Mucosa of rectum (tissue), 2 donors: ENCODE data around the gene MSANTD4.
"Not testable (repeated sequence)": the region's sequence is repeated elsewhere in the genome, so short reads cannot be mapped to it uniquely, and the experiment has no call there.

Source experiments
- H3K27ac ChIP-seq, 2 donors: one replicate each; pipeline ENCODE4 v1.7.0; 2013; ENCODE audit warnings: inconsistent platforms in 2 of 2, low read depth in 2 of 2, low read length in 2 of 2
- H3K27me3 ChIP-seq, 2 donors: one replicate each; pipeline ENCODE4 v1.7.0; 2013; ENCODE audit warnings: low read length in 2 of 2; ENCODE audit not compliant: control insufficient read depth in 2 of 2, insufficient read depth in 2 of 2
- H3K36me3 ChIP-seq, 2 donors: one replicate each; pipeline ENCODE4 v1.7.0; 2013; ENCODE audit warnings: low read length in 2 of 2; ENCODE audit not compliant: control insufficient read depth in 2 of 2, insufficient read depth in 2 of 2
- H3K4me1 ChIP-seq, 2 donors: one replicate each; pipeline ENCODE4 v1.7.0; 2013; ENCODE audit warnings: low read length in 2 of 2, mild to moderate bottlenecking in 1 of 2; ENCODE audit not compliant: control insufficient read depth in 2 of 2, insufficient read depth in 2 of 2
- H3K4me3 ChIP-seq, 2 donors: one replicate each; pipeline ENCODE4 v1.7.0; 2013; ENCODE audit warnings: low read length in 2 of 2
- H3K9ac ChIP-seq, 2 donors: one replicate each; pipeline ENCODE4 v1.7.0; 2013; ENCODE audit warnings: low read length in 2 of 2, low read depth in 1 of 2, mild to moderate bottlenecking in 1 of 2
- H3K9me3 ChIP-seq, 2 donors: one replicate each; pipeline ENCODE4 v1.7.0; 2013; ENCODE audit warnings: low read length in 2 of 2; ENCODE audit not compliant: control insufficient read depth in 2 of 2
- donor health status: healthy.
- donor health status: Normal muscosa, but diverticular disease.

The MSANTD4 gene

GRCh38 chr11:106021967-106022794 is at the start of gene MSANTD4:
Gene MSANTD4 (minus strand): TSS chr11:106022240. CDS start chr11:106010917, 11,323 bp downstream.
- Histone ChIP-seq H3K27ac (peak within 1 kb of the TSS; percentile 72 to 79), H3K36me3 (no peaks in the 10 kb centered on the region), H3K9me3 (no peaks in the 10 kb centered on the region), H3K4me1 (peaks cover 0 to 9% of the 10 kb centered on the region in 2 donors), H3K9ac (peak within 1 kb of the TSS; percentile 60 to 66), H3K27me3 (no peaks in the 10 kb centered on the region), H3K4me3 (peak within 1 kb of the TSS; percentile 86 to 96)

GRCh38 chr11:106070606-106071005 is 48.6 kb upstream of the MSANTD4 start:
- no peak overlapping the region for H3K27ac ChIP-seq
- no peak overlapping the region for H3K4me3 ChIP-seq
- H3K9me3 ChIP-seq = no peaks in the 10 kb centered on the region

DNA sequence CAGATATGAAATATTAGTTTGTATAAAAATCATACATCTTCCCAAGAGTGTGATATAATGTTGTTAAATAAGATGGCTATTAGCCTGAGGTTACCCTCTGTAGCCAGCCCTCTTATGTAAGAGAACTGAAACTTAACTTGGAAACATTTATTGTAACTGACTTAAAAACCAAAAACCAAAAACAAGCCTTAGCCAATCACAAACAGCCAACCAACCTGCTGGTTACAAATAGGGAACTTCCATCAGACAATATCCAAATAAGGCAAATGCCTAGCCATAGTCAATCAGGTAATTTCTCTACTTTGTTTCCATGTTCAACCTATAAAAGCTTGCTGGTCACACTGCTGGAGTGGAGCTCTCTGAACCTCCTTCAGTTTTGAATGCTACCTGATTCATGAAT is 41.0 kb upstream of the MSANTD4 start:
- H3K9ac ChIP-seq = no peak overlapping the region
- no peak overlapping the region for H3K27ac ChIP-seq

More at GRCh38 chr11:106070606-106071005, 48.6 kb upstream of the MSANTD4 start:
- Histone ChIP-seq H3K4me1 (no peaks in the 10 kb centered on the region), H3K27me3 (no peaks in the 10 kb centered on the region), H3K36me3 (no peaks in the 10 kb centered on the region), H3K9ac (no peak overlapping the region)

GRCh38 chr11:106061954-106062949 is 40.2 kb upstream of the MSANTD4 start:
- Histone ChIP-seq H3K27ac (no peak overlapping the region), H3K4me3 (no peak overlapping the region), H3K36me3 (no peaks in the 10 kb centered on the region), H3K9me3 (no peaks in the 10 kb centered on the region), H3K27me3 (no peaks in the 10 kb centered on the region), H3K9ac (no peak overlapping the region), H3K4me1 (no peaks in the 10 kb centered on the region)

More for the DNA sequence above, 41.0 kb upstream of the MSANTD4 start:
- Histone ChIP-seq H3K4me3 (no peak overlapping the region), H3K27me3 (no peaks in the 10 kb centered on the region), H3K4me1 (no peaks in the 10 kb centered on the region), H3K9me3 (no peaks in the 10 kb centered on the region), H3K36me3 (no peaks in the 10 kb centered on the region)

DNA sequence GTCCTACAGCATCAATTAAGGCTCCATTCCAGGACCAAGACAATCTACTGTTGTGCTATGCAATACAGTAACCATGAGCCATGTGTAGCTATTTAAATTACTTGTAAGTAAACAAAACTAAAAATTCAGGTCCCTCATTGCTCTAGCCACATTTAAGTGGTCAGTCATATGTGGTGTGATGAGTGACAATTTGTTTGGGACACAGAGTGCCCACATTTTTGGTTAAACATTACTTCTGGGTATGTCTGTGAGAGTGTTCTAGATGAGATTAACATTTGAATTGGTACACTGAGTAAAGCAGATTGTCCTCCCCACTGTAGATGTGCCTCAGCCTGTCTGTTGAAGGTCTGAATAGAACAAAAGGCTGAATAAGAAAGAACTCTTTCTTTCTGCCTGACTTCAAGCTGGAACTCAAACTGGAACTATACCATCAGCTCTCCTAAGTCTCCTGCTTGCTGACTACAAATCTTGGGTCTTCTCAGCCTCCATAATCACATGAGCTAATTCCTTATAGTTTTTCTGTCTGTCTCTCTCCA is 39.3 kb upstream of the MSANTD4 start:
- H3K27ac ChIP-seq = no peak overlapping the region
- H3K27me3 ChIP-seq = no peaks in the 10 kb centered on the region
- no peak overlapping the region for H3K4me3 ChIP-seq

DNA sequence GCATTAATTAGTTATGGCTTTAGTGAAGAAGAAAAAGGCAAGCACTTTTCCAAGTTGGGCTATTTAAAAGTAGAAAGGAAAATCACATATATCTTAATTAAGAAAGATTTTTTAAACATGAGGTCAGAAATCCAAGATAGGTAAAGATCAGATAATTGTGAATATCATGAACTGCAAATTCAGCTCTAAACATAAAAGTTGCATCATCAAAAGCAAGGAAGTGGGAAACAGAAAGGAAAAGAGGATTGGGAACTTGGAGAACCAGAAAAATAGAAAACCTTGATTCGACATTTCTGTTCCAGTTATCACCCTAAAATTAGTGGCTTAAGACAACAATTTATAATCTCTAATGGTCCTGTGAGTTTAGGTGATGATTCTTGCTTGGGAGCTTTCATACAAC is 37.6 kb upstream of the MSANTD4 start:
- Histone ChIP-seq H3K9me3 (no peaks in the 10 kb centered on the region), H3K9ac (no peak overlapping the region), H3K4me3 (no peak overlapping the region), H3K4me1 (no peaks in the 10 kb centered on the region), H3K27me3 (no peaks in the 10 kb centered on the region), H3K36me3 (no peaks in the 10 kb centered on the region), H3K27ac (no peak overlapping the region)

More for the DNA sequence above, 39.3 kb upstream of the MSANTD4 start:
- Histone ChIP-seq H3K9ac (no peak overlapping the region), H3K9me3 (no peaks in the 10 kb centered on the region), H3K4me1 (no peaks in the 10 kb centered on the region), H3K36me3 (no peaks in the 10 kb centered on the region)

GRCh38 chr11:106058377-106058776 is 36.3 kb upstream of the MSANTD4 start:
- not testable (repeated sequence) for H3K4me3 ChIP-seq, H3K9ac ChIP-seq, H3K36me3 ChIP-seq, H3K4me1 ChIP-seq, H3K9me3 ChIP-seq, H3K27me3 ChIP-seq, H3K27ac ChIP-seq

DNA sequence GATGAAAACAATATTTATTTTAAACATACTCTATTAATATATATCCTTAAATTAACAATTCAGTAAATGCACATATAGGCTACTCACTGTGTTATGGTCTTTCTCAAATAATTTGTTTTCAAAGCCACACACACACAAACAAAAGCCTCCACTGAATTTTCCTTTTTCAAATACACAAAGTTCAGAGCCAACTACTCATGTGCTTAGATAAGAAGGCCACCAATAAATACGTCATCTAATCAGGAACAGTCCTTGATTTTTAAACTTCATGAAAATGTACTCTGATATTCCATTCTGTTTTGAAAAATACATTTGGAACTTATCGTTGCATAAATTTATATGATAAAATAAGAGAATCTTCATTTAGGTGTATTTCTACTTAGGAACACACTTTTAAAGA is 29.1 kb upstream of the MSANTD4 start:
- Histone ChIP-seq H3K9ac (no peak overlapping the region), H3K4me3 (no peak overlapping the region), H3K27me3 (no peaks in the 10 kb centered on the region), H3K36me3 (no peaks in the 10 kb centered on the region), H3K9me3 (no peaks in the 10 kb centered on the region), H3K27ac (no peak overlapping the region), H3K4me1 (no peaks in the 10 kb centered on the region)

GRCh38 chr11:106049727-106050476 is 27.9 kb upstream of the MSANTD4 start:
- Histone ChIP-seq H3K4me3 (no peak overlapping the region), H3K9me3 (no peaks in the 10 kb centered on the region), H3K27me3 (no peaks in the 10 kb centered on the region), H3K4me1 (no peaks in the 10 kb centered on the region), H3K9ac (no peak overlapping the region), H3K36me3 (no peaks in the 10 kb centered on the region), H3K27ac (no peak overlapping the region)
